Ramos (cell line): ENCODE measurements around the gene OTUD4.
"Not testable (repeated sequence)": the region's sequence is repeated elsewhere in the genome, so short reads cannot be mapped to it uniquely, and the experiment has no call there.

ENCODE experiments used
- in situ Hi-C: fragments of 300-500 bp; cut with MboI; formaldehyde crosslinking; loops from one replicate; pipeline ENCODE4 v1.14.3; 2022; ENCODE audit warnings: low sequenced_read_pairs; ENCODE audit not compliant: unreplicated experiment

The OTUD4 gene

DNA sequence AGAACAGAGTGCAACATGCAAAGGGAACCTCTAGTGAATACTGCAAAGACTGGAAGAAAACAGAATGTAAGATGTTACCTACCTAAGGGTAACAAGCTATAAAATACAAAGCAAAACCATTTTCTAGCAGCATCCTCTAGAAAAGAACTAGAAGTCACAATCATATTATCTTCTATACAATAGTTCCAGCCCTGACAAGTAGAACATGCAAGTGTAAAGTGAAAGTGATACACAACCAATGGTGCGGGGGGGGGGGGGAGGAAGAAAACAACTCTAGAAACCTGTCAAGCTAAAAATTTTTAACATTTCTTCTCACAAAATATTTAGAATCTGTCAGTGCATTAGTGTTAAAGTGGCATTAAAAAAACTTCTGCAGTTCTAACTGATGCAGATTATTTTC is 44.2 kb downstream of the OTUD4 start:
- in situ Hi-C loops, result not testable (repeated sequence)

DNA sequence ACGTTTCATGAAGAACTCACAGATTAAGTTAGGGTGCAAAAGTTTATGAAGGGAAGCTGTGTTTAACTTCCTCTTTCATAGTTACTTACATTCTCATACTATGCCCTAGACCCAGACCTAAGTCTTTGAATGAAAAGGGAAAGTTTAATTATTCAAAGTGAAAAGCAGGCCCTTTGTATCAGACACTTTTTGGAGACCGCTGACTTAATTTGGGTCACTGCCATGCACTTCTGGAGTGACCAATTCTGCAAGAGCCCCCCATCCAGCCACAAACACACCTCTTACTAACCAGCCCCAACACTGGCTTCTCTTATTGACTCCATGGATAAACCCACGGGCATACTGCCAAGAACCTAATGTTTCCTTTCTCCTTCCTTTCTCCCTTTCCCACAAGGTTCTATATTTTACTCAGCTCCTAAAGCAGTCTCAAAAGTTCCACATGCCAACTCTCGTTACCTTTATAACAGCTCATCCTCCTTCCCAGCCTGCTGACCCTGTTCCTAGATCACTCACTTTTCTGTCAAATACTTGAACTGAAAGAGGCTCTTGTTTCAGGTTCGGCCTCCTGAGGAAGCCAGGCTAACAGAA is 47.8 kb downstream of the OTUD4 start:
- in situ Hi-C loops, result no loop called here

DNA sequence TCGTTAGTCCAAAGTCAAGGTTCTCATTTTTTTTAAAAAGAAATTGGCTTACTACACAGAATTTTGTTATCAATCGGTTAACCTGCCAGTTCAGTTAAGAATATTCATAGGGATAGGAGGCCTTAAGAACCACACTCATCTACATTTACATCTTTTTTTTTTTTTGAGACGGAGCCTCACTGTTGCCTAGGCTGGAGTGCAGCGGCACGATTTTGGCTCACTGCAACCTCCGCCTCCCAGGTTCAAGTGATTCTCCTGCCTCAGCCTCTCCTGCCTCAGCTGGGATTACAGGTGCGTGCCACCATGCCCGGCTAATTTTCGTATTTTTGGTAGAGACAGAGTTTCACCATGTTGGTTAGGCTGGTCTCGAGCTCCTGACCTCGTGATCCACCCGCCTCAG is 48.5 kb downstream of the OTUD4 start:
- in situ Hi-C loops, result no loop called here

DNA sequence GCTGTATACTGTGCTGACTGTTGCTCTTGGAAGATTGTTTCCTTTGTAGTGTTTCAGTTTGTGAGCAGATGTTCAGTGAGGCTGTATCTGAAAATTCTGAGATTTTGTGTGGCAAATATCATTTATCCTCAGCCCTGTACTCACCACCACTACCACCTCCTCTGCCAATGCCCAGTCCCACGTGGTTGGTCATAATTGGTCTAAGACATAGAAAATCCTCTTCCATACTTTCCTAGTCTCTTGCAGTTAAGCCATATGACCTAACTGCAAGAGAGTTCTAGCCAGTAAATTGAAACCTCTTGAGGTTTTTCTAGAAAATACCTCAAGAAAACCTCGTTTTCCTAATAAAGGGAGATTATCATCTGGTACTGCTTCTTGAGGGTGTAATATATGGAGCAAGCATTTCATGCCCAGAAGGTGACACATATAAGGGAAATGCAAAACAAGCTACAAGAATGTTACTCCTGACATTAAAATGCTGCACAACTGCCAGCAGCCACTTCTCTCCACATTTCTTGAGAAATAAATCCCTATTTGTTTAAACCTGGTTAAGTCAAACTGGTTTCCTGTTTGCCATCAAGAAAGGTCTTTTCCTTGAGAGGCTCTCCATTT is 49.5 kb downstream of the OTUD4 start:
- in situ Hi-C loops, result no loop called here

DNA sequence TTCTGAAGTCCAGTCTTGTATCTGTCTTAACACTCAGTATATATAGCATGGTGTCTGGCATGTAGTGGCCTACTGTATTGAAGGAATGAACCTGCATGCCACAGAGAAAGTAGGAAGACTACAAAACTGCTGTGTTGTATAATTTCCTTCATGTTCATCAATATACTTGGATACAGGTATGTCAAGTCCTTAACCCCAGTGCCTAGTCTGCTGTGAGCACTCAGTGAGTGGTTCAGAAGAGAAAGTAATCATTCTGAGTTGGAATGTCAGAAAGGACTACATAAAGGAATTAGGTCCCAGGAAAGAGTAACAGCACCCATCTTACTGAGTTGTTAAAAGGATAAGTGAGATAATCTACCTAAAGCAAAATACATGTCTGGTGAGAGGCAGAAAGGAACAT is 50.3 kb downstream of the OTUD4 start:
- in situ Hi-C loops, result no loop called here

DNA sequence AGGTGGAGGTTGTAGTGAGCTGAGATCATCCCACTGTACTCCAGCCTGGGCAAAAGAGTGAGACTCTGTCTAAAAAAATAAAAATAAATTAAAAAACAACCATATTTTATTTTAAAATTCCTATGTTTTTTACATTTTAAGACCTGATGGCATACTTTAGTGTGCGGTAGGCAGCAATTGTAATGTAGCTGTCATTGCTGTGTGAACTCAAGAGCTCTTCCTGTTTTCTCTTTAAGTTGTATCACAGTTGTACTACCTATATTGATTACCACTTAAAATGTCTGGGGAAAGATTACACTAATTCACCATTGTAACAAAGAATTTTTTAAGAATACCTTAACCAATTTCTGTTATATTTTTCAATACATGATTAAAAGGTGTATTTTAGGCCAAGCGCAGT is 55.0 kb downstream of the OTUD4 start:
- in situ Hi-C loops, result no loop called here

DNA sequence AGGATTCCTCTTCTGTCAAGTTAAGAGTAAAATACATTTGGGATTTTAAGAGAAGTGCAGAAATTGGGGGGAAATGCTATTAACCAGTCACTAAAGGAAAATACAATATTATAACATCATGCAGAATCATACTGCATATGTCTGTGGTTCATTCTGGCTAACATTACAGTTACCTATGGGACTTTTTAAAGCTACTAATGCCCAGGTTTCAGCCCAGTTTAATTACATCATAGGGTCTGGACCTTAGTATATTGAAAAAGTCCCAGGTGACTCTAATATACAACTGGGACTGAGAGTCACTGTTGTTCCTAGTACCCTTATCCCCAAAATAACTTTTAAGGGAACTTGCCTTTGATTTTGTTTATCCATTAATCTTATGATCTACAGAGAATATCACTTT is 72.3 kb downstream of the OTUD4 start:
- in situ Hi-C loops, result no loop called here

DNA sequence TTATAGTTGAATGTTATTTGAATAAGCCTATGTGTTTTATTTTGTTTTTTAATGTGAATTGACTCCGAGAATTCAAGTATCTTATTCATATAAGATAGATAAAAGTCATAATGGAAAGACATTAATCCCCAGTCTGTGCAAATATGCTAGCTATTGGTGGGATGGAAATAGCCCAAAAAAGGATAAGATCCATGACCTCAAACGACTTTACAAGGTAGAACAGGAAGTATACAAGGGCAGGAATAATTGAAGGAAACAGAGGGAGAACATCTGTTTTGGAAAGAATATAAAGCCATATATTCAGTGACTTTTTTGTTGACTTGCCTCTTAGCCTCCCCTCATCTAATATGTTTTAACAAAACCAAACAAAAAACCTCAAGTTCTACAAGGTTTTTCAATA is 73.3 kb downstream of the OTUD4 start:
- in situ Hi-C loops, result no loop called here

DNA sequence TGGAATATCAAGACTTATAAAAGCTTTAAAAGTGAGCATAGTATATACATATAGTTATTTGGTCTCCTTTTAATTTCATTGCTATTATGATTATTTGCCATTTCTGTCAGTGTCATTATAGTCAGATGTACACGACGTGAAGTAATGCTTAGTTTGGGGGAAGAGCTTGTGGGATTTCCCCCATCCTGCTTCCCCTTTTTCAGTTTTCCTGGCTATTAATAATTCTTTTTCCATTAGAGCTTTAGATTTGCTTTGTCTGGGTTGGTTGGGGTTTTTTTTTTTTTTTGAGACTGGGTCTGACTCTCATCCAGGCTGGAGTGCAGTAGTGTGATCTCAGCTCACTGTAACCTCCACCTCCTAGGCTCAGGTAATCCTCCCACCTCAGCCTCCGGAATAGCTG is 76.9 kb downstream of the OTUD4 start:
- in situ Hi-C loops, result no loop called here

DNA sequence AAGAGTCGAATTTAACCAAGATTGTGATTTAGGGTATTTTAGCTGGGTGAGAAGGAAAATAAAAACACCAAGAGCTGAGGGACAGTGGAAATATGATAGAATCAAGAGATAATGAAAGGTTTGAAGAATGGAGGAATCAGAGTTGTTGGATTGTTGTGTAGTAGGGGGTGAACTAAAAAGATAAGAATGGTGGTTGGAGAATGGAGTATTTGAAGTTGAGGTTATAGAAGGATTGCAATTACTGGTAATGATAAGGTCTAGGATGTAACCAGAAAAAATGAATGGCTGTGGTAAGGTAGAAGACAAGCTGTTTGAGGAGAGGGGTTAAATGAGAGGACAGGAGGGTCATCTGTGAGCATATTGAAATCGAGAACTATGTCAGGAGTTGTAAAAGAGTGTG is 77.8 kb downstream of the OTUD4 start:
- in situ Hi-C loops, result no loop called here

DNA sequence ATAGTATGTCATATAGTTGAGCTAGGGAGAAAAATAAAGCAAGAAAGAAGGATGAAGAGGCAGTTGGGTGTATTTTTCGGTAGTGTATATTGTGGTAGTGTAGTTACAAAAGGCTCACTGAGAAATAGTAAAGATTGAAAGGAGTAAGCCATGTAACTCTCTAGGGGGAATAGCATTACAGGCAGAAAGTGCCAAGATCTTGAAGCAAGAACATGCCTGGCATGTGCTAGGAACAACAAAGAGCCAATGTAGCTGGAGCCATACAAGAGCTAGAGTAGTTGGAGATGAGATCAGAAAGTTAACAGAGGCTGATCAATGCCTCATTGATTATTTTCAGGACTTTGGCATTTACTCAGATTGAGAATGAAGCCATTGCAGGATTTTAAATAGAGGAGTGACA is 79.3 kb downstream of the OTUD4 start:
- in situ Hi-C loops, result no loop called here

DNA sequence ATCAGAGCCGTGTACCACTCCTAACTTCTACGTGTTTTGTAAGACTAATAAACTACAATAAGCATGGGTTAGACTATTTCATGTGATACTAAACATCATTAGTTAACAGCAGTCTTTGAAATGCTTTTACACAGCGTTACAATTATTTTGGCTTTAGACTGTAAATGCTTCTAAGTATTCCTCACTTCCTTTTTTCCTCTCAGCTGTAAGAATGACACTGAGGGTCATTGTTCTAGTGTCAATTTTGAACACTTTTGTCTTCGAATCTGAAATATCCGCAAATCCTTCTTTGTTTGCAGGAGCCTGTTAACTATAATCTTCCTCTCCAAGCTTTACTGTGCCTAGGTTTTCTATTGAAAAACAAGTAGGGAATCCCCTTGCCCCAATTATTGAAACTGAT is 80.7 kb downstream of the OTUD4 start:
- in situ Hi-C loops, result no loop called here

DNA sequence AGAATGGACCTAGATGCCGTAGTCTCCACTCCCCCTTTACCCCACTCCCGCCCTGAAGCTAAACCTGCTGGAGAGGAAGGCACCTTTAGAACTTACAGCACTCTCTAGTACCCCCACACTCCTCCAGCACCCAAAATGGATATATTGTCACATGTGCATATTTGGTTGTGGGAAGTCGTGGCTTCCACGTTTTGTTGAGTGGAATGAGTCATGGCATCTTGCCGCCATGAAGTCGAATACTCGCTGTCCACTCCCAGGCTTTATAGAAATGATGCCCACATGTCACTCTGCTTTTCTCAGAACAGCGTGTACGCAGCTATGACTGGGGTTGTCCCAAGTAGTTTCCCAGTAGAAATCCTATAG is 81.7 kb downstream of the OTUD4 start:
- in situ Hi-C loops, result no loop called here

DNA sequence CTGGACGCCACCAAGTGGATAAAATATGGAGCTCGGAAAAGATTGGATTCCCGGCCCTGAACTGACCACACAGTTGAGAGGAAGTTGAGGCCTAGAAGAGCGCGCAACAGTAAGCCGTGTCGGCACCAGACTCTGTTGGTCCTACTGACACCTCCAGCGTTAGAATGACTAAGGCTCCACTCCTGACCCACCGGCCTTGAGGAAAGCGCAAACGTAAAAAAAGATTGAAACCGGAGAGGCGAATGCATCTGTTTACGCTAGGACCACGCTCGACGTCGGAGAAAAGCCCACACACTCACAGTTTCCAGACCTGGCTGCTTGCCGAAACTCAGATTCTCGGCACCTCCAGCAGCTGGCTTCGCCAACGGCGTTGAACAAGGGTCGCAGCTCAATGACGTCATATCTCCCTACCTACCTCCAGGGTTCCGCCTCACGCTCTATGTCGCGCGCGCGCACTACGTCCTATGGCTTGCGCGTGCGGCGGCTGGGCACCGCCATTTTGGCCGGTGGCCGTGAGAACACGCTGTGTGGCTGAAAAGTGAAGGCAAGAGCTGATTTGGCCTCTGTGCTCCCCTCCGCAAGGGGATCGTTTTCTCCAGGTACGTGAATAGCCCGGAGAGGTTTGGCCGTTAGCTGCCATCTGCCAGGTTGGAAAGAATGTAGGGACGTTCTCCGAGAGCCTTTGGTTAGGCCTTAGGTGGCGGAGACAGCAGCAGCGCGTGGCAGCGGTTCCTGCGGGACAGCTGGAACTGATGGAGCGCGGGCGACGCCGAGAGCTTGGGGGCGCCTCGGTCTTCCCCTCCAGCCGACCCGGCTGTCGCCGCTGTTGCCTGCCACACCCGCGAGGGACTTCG is 82.3 kb downstream of the OTUD4 start, which contains the start of the genes ABCE1 and ANAPC10:
Gene ABCE1 (plus strand): TSS at position 491 of the 854 bp plus-strand sequence. CDS start 6,102 bp downstream, outside the sequence.
Gene ANAPC10 (minus strand): TSS at position 376 of the 854 bp plus-strand sequence. CDS start 2,097 bp downstream, outside the sequence.
- in situ Hi-C loops, result no loop called here

DNA sequence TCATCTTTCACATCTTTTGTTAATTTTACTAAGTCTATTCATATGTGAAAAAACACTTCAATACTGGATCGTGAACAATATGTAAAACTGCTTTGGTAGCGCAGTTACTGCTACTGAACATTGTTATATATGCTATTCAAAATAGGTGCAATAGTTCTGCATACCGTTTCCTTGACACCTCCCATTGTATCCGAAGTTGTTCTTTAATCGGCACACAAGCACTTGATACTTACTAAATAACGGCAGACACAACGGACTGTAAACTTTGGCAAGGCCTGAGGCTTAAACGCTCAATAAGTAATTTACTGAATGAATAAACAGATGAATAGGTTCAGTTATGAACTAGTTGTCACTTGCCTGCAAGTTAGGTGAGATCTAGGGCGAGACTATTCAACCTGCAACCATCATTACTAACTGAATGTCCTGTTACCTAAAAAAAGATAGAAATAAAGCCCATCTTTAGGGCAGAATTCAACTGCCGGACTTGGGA is 83.0 kb downstream of the OTUD4 start:
- in situ Hi-C loops, result no loop called here

DNA sequence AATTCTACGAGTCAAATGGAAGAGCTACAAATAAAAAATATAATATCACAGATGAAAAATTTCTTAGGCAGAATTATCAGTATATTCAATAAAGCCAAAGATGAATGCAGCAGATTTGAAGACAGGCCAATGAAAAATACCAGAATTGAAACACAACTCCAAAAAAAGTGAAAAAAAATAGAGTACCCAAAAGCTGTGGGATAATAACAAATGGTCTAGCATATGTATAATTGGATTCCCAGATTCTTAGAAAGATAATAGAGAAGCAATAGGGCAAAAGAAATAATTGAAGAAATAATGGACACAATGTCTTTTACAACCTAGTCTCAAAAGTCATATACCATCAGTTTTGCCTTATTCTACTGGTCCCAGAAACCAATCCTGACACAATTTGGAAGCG is 86.8 kb downstream of the OTUD4 start:
- in situ Hi-C loops, result no loop called here

DNA sequence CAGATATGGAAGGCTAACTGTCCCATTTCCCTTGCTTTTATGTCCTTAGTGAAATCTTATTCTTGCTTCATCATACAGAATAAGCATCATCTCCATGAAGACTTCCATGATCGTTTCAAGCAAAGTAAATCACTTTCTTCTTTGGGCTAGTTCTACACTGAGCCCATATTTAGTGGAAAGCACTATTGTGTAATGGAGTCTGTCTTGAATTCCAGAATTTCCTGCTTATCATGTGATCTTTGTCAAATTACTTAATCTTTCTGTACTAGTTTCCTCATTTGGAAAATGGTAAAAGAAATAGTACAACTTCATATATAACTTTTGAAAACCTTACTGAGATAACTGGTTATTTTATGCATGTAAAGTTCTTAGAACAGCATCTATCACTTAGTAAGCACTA is 90.0 kb downstream of the OTUD4 start:
- in situ Hi-C loops, result no loop called here

DNA sequence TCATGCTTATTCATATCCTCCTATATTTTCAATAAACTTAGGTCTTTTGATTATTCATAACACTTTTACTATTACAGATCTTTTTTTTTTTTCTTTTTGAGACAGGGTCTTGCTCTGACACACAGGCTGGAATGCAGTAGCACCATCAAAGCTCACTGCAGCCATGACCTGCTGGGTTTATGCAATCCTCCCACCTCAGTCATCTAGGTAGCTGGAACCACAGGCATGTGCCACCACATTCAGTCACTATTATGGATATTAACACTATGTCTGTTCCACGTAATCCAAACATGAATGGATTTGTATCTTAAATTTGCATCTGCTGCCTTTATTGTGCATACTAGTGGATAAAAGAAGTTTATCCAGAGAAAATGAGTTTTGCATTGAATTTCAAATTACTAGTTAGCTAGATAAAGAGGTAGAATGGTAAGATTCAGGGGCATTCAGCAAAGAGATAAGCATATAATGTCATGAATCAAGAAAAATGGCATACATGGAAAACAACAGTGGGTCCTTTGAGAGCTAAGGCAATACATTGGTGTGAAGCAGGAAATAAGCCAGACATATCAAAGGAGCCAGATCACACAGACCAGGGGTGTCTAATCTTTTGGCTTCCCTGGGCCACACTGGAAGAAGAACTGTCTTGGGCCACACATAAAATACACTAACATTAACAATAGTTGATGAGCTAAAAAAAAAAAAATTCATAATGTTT is 96.3 kb downstream of the OTUD4 start:
- in situ Hi-C loops, result no loop called here
